Left ventricle myocardium inferior (tissue), 1 donor: ENCODE results near the gene CDC20B. TPM values are rescaled to one million over a fixed set of nuclear protein-coding genes. Genes with fewer than 3 reads are reported as not detected.

Source experiments
- DNase-seq: peaks from one replicate; pipeline ENCODE4 v3.0.0-alpha.2; 2020
- H3K27ac ChIP-seq: fragments of 200-600 bp; replicated peaks from 2 replicates; pipeline ENCODE4 v1.8.0; 2021
- H3K27me3 ChIP-seq: fragments of 200-600 bp; 2 replicates; pipeline ENCODE4 v1.8.0; 2021; ENCODE audit warnings: low read depth
- H3K36me3 ChIP-seq: fragments of 200-600 bp; 2 replicates; pipeline ENCODE4 v1.8.0; 2021
- H3K4me1 ChIP-seq: fragments of 200-600 bp; 2 replicates; pipeline ENCODE4 v1.8.0; 2021
- H3K4me3 ChIP-seq: fragments of 200-600 bp; 2 replicates; pipeline ENCODE4 v1.8.0; 2021; ENCODE audit warnings: mild to moderate bottlenecking, moderate library complexity
- H3K9me3 ChIP-seq: fragments of 200-600 bp; replicated peaks from 2 replicates; pipeline ENCODE4 v1.8.0; 2021
- intact Hi-C: fragments of 100-400 bp; cut with micrococcal nuclease; formaldehyde crosslinking; loops from one replicate; pipeline ENCODE4 v1.11.0; 2022
- total RNA-seq: library from RNA; stranded (reverse); fragmentation: NEBNext Ultra II Directional; extraction: Animal tissue kit (Norgen Biotek cat#: 25700); gene quantifications from one replicate; pipeline ENCODE4 v1.2.1, GENCODE V29; 2021
- TF ChIP-seq, protein P1 (sequence below): fragments of 200-600 bp; IDR thresholded peaks from 2 replicates; pipeline ENCODE4 v1.8.0; 2021; ENCODE audit warnings: antibody characterized with exemption, mild to moderate bottlenecking, borderline replicate concordance
- donor health status: DM: no; HTN: yes; CAD: no; lungs with severe emphysema.

CDC20B gene
- total RNA-seq, 1 donor from 2014 or later, result not detected

DNA sequence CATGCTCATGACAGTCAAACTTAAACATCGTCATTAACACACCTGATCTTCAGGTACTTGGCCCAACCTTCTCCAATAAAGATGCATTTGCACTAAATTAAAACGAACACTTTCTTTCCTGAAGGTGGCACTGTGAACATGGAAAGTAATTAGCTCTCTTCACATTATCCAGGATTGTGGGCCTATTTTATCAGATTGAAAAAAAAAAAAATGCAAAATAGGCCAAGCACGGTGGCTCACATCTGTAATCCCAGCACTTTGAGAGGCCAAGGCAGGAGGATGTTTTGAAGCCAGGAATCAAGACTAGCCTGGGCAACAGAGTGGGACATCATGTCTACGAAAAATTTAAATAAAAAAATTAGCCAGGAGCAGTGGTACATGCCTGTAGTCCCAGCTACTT is 14.4 kb upstream of the CDC20B start:
- H3K27me3 ChIP-seq, result peaks cover 99% of the 10 kb centered on the region
- no peaks in the 10 kb centered on the region for H3K4me1 ChIP-seq
- no peak overlapping the region for H3K27ac ChIP-seq
- no peaks in the 10 kb centered on the region for H3K9me3 ChIP-seq
- intact Hi-C loops, result no loop called here
- no peak for DNase-seq
- no peaks in the 10 kb centered on the region for H3K36me3 ChIP-seq
- TF ChIP-seq, protein P1, sequence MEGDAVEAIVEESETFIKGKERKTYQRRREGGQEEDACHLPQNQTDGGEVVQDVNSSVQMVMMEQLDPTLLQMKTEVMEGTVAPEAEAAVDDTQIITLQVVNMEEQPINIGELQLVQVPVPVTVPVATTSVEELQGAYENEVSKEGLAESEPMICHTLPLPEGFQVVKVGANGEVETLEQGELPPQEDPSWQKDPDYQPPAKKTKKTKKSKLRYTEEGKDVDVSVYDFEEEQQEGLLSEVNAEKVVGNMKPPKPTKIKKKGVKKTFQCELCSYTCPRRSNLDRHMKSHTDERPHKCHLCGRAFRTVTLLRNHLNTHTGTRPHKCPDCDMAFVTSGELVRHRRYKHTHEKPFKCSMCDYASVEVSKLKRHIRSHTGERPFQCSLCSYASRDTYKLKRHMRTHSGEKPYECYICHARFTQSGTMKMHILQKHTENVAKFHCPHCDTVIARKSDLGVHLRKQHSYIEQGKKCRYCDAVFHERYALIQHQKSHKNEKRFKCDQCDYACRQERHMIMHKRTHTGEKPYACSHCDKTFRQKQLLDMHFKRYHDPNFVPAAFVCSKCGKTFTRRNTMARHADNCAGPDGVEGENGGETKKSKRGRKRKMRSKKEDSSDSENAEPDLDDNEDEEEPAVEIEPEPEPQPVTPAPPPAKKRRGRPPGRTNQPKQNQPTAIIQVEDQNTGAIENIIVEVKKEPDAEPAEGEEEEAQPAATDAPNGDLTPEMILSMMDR, result no peak
- no peak overlapping the region for H3K4me3 ChIP-seq

DNA sequence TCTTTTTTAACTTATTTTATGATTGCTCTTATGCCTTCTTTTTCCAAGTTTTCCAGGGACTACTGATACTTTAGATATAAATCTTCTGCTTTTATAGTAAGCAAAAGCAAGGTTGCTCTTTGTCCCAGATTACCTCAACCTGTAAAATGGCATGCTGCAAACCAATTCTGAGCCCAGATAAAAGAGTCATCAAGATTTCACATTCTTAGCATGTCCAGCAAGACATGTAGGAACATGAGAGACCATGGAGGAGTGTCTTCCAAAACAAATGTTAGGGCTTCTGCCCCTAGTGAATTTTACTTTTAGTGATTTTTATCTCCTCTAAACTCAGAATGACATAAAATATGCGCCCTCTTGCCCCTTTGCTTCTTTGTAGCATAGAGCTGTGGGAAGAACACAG is 7.0 kb upstream of the CDC20B start:
- no peaks in the 10 kb centered on the region for H3K36me3 ChIP-seq
- H3K4me1 ChIP-seq, result peaks cover 13% of the 10 kb centered on the region
- intact Hi-C loops, result no loop called here
- peaks cover 97% of the 10 kb centered on the region for H3K27me3 ChIP-seq
- no peaks in the 10 kb centered on the region for H3K9me3 ChIP-seq
- no peak overlapping the region for H3K4me3 ChIP-seq
- no peak overlapping the region for H3K27ac ChIP-seq
- TF ChIP-seq, protein P1, result no peak
- DNase-seq, result no peak

DNA sequence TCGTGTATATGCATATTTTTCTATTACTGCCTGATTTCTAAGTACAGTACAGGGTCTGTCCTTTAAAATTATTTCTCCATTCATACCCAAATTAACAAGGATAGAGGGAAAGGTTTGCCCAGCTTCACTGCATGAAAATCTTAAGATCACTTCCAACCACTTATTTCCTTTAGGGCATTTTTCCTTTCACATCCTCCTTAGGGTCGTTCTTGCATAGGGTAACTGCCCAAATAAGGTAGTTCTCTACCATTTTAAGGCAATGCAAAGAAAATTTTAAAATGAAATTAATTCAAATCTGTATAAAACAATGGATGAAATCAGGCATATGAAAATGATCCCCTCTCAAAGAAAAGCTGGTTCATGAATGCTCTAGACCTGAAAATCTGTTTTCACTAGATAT is 4.1 kb upstream of the CDC20B start:
- DNase-seq, result no peak
- intact Hi-C loops, result no loop called here
- H3K9me3 ChIP-seq, result no peaks in the 10 kb centered on the region
- no peak overlapping the region for H3K27ac ChIP-seq
- TF ChIP-seq, protein P1, result no peak
- H3K27me3 ChIP-seq, result peaks cover 98% of the 10 kb centered on the region
- no peak overlapping the region for H3K4me3 ChIP-seq
- H3K4me1 ChIP-seq, result peaks cover 29% of the 10 kb centered on the region
- H3K36me3 ChIP-seq, result no peaks in the 10 kb centered on the region

DNA sequence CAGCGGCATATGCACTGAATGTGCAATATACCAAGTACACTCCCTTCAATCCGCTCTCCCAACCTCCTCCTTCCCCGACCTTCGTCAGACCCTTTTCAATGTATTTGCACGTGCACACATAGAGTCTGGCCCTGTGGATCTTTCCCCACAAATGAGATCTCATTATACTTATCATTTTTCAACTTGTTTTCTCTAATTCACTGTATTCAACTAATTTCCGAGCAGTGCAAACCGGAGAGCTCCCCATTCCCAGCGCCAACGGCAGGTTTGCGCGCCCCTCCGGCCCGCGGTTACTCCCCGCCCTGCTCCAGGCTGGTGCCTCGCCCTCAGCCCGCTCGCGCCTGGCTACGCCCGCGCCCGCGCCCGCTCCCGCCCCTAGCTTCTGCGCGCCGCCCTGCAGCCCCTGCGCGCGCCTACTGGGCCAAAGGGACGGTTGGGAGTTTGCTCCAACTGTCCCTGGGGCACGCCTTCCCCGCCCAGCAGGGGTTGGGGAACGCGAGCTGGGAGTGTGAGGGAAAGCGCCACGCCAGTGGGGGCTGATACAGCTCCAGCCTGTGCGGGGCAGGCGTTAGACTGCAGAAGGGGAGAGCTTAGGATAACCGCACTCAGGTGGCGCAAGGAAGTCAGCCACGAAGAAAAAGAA is 3.3 kb upstream of the CDC20B start:
- Histone ChIP-seq H3K4me3 (peak overlapping the region; percentile 54), H3K27ac (no peak overlapping the region), H3K27me3 (peaks cover 96% of the 10 kb centered on the region), H3K4me1 (peaks cover 29% of the 10 kb centered on the region), H3K9me3 (no peaks in the 10 kb centered on the region), H3K36me3 (no peaks in the 10 kb centered on the region)
- intact Hi-C loops, result no loop called here
- peak; percentile 24 for DNase-seq
- TF ChIP-seq, protein P1, result peak; percentile 61

DNA sequence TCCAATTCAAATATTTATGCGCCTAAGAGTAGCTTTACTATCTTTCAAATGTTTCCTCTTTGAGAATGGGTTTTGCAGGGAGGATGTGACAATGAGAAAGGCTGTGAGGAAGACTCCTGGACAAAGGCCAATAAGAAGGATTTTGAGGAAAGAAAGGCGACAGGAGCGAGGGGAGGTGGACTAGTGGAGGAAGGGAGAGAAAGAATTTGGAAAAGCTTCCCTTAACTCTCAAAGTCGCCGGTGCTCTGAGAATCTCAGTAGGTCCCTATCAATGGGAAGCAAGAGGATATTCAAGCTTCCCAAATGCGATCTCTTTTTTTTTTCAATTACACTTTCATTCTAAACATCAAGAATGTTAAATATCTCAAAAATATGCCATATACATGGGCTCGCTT is 2.8 kb upstream of the CDC20B start:
- TF ChIP-seq, protein P1, result no peak
- Histone ChIP-seq H3K27ac (no peak overlapping the region), H3K4me3 (peak overlapping the region; percentile 54), H3K9me3 (no peaks in the 10 kb centered on the region), H3K4me1 (peaks cover 29% of the 10 kb centered on the region), H3K36me3 (no peaks in the 10 kb centered on the region), H3K27me3 (peaks cover 96% of the 10 kb centered on the region)
- DNase-seq, result no peak
- intact Hi-C loops, result no loop called here
